HEK293 (cell line): ENCODE results near the gene PKDCC.
A peak's percentile ranks its signal among the peaks of the same experiment; 100 is the strongest.

Source experiments
- KLF10 ChIP-seq: fragments of 450-650 bp; IDR thresholded peaks from 2 replicates; pipeline ENCODE4 v1.5.1; 2018; ENCODE audit warnings: missing biosample characterization, mild to moderate bottlenecking, missing genetic modification characterization
- KLF9 ChIP-seq: fragments of 450-650 bp; formaldehyde crosslinking; IDR thresholded peaks from 2 replicates; pipeline ENCODE4 v1.5.1; 2016; ENCODE audit warnings: missing biosample characterization, missing genetic modification characterization, low read depth
- MZF1 ChIP-seq: fragments of 450-650 bp; formaldehyde crosslinking; IDR thresholded peaks from 2 replicates; pipeline ENCODE4 v1.5.1; 2017; ENCODE audit warnings: missing biosample characterization, missing genetic modification characterization, borderline replicate concordance
- OSR2 ChIP-seq: fragments of 450-650 bp; formaldehyde crosslinking; IDR thresholded peaks from 2 replicates; pipeline ENCODE4 v1.5.1; 2016; ENCODE audit warnings: missing biosample characterization, missing genetic modification characterization
- SP2 ChIP-seq: fragments of 450-650 bp; formaldehyde crosslinking; IDR thresholded peaks from 2 replicates; pipeline ENCODE4 v1.5.1; 2016; ENCODE audit warnings: missing biosample characterization, missing genetic modification characterization
- ZBTB26 ChIP-seq: fragments of 450-650 bp; formaldehyde crosslinking; optimal IDR thresholded peaks from 2 replicates; pipeline ENCODE3; 2016; ENCODE audit warnings: missing biosample characterization, mild to moderate bottlenecking, missing genetic modification characterization
- ZBTB49 ChIP-seq: fragments of 450-650 bp; formaldehyde crosslinking; IDR thresholded peaks from 2 replicates; pipeline ENCODE4 v1.5.1; 2016; ENCODE audit warnings: missing biosample characterization, missing genetic modification characterization, low read depth
- ZBTB6 ChIP-seq: fragments of 450-650 bp; formaldehyde crosslinking; IDR thresholded peaks from 2 replicates; pipeline ENCODE4 v1.5.1; 2017; ENCODE audit warnings: missing biosample characterization, missing genetic modification characterization
- ZFP41 ChIP-seq: fragments of 450-650 bp; formaldehyde crosslinking; IDR thresholded peaks from 2 replicates; pipeline ENCODE4 v1.5.1; 2016; ENCODE audit warnings: missing biosample characterization, missing genetic modification characterization, borderline replicate concordance
- ZFP69B ChIP-seq: fragments of 450-650 bp; formaldehyde crosslinking; IDR thresholded peaks from 2 replicates; pipeline ENCODE4 v1.5.1; 2016; ENCODE audit warnings: missing biosample characterization, missing genetic modification characterization
- ZNF18 ChIP-seq: fragments of 450-650 bp; formaldehyde crosslinking; IDR thresholded peaks from 2 replicates; pipeline ENCODE4 v1.5.1; 2016; ENCODE audit warnings: missing biosample characterization, missing genetic modification characterization
- ZNF391 ChIP-seq: fragments of 450-650 bp; formaldehyde crosslinking; IDR thresholded peaks from 2 replicates; pipeline ENCODE4 v1.5.1; 2016; ENCODE audit warnings: low read depth, missing biosample characterization, missing genetic modification characterization, borderline replicate concordance
- ZNF48 ChIP-seq: fragments of 450-650 bp; formaldehyde crosslinking; IDR thresholded peaks from 2 replicates; pipeline ENCODE4 v1.5.1; 2016; ENCODE audit warnings: missing biosample characterization, missing genetic modification characterization
- ZNF621 ChIP-seq: fragments of 450-650 bp; formaldehyde crosslinking; IDR thresholded peaks from 2 replicates; pipeline ENCODE4 v1.5.1; 2017; ENCODE audit warnings: missing biosample characterization, missing genetic modification characterization
- TF ChIP-seq, protein P1 (sequence below): fragments of 450-650 bp; IDR thresholded peaks from 2 replicates; pipeline ENCODE4 v1.5.1; 2018; ENCODE audit warnings: missing biosample characterization, missing genetic modification characterization
- TF ChIP-seq, protein P2 (sequence below): fragments of 450-650 bp; formaldehyde crosslinking; IDR thresholded peaks from 2 replicates; pipeline ENCODE4 v1.5.1; 2016; ENCODE audit warnings: missing biosample characterization, missing genetic modification characterization, low read depth

The PKDCC gene

DNA sequence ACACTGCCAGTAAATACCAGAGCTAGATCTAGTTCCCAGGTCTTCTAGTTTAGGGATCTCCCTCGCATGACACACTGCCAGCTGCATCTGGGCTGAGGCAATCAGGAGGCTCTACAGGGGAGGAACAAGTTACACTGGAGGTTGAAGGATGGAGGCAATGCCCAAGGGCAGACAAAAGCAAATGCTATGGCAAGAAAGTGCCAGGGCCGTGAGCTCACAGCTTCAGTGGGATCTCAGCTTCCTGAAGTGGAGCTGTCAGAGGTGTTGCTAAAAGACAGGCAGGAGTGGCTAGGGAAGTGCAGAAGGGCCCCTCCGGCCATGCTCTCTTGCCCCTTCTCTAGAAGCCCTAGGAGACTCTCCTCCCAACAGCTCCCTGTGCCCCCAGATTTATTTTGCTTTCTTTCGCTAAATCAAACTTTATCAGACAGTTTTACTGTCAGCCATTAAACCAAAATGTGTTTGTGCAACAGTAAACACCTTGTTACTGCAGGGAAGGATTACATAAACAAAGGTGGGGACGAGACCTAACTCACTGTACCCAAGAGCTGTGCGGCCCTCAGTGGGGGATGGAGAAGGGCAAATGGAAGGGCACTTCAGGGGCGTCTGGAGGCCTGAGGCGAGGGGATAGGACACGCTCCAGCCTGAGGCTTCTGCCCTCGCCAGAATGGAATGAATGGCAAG, 39.4 kb upstream of the PKDCC start (continued):
- peak; percentile 13; the same call in 1 of the 2 replicates for TF ChIP-seq KLF10
- no peak for TF ChIP-seq KLF9 (tag by site-specific recombination)
- TF ChIP-seq ZBTB26 (tag by site-specific recombination) = no peak
- TF ChIP-seq MZF1 (tag by site-specific recombination) = no peak
- TF ChIP-seq ZFP69B (tag by site-specific recombination) = no peak
- TF ChIP-seq, protein P1, sequence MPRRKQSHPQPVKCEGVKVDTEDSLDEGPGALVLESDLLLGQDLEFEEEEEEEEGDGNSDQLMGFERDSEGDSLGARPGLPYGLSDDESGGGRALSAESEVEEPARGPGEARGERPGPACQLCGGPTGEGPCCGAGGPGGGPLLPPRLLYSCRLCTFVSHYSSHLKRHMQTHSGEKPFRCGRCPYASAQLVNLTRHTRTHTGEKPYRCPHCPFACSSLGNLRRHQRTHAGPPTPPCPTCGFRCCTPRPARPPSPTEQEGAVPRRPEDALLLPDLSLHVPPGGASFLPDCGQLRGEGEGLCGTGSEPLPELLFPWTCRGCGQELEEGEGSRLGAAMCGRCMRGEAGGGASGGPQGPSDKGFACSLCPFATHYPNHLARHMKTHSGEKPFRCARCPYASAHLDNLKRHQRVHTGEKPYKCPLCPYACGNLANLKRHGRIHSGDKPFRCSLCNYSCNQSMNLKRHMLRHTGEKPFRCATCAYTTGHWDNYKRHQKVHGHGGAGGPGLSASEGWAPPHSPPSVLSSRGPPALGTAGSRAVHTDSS (tag by site-specific recombination) = no peak
- TF ChIP-seq ZNF18 (tag by site-specific recombination) = peak; percentile 43; the same call in 1 of the 2 replicates
- no peak for TF ChIP-seq ZFP41 (tag by site-specific recombination)
- TF ChIP-seq, protein P2, sequence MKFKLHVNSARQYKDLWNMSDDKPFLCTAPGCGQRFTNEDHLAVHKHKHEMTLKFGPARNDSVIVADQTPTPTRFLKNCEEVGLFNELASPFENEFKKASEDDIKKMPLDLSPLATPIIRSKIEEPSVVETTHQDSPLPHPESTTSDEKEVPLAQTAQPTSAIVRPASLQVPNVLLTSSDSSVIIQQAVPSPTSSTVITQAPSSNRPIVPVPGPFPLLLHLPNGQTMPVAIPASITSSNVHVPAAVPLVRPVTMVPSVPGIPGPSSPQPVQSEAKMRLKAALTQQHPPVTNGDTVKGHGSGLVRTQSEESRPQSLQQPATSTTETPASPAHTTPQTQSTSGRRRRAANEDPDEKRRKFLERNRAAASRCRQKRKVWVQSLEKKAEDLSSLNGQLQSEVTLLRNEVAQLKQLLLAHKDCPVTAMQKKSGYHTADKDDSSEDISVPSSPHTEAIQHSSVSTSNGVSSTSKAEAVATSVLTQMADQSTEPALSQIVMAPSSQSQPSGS (tag by site-specific recombination) = no peak
- no peak for TF ChIP-seq ZBTB6 (tag by site-specific recombination)
- no peak for TF ChIP-seq ZNF391
- TF ChIP-seq ZNF621 (tag by site-specific recombination) = no peak
- TF ChIP-seq ZBTB49 (tag by site-specific recombination) = no peak
- no peak for TF ChIP-seq SP2 (tag by site-specific recombination)
- no peak for TF ChIP-seq ZNF48 (tag by site-specific recombination)
- TF ChIP-seq OSR2 (tag by site-specific recombination) = peak; percentile 75
- TF ChIP-seq, all 188 proteins: peak for 35
